Measurements from ENCODE around the gene BGLAP. TPM values are rescaled to one million over a fixed set of nuclear protein-coding genes. Genes with fewer than 3 reads are reported as not detected.

Gene BGLAP
- total RNA-seq, 1 donor from 2014 or later = 1.2 TPM

DNA sequence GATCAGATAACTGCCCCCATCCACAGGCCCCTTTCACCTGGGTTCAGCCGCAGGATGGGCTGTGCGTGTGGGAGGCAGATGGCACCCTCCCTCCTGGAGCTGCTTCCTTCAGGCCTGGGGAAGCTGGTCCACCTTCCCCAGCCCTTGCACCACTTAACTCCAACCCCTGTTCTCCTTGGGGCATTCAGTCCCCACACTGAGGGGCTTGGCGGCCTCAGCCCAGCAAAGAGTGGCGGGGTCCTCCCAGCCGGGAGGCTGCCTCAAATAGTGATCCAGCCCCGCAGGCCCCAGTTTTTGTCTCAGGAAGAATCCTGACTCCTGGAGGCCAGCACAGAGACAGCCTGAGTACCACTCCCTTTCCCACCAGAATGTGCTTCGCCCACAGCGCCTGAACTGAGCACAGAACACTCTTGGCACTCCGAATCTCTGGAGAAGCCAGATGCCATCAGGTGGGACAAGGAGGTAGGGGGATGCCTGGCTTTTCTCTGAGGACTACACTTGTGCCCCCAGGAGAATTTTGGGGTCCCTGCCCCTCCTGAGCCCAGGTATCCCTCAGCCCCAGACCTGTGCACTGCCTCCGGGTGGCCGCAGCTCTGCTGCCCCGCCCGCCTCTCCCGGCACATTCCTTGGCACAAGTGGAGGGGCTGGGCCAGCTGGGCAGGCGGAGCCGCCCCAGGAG, 4.9 kb downstream of the BGLAP start:
- TF ChIP-seq, protein P1, sequence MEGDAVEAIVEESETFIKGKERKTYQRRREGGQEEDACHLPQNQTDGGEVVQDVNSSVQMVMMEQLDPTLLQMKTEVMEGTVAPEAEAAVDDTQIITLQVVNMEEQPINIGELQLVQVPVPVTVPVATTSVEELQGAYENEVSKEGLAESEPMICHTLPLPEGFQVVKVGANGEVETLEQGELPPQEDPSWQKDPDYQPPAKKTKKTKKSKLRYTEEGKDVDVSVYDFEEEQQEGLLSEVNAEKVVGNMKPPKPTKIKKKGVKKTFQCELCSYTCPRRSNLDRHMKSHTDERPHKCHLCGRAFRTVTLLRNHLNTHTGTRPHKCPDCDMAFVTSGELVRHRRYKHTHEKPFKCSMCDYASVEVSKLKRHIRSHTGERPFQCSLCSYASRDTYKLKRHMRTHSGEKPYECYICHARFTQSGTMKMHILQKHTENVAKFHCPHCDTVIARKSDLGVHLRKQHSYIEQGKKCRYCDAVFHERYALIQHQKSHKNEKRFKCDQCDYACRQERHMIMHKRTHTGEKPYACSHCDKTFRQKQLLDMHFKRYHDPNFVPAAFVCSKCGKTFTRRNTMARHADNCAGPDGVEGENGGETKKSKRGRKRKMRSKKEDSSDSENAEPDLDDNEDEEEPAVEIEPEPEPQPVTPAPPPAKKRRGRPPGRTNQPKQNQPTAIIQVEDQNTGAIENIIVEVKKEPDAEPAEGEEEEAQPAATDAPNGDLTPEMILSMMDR (IDR thresholded peaks at IDR 0.05; ENCODE audit: unreplicated experiment) = no peak
- Mint-ChIP-seq H3K4me1 (ENCODE audit: unreplicated experiment) (peaks cover 27% of the 10 kb centered on the region), H3K27me3 (ENCODE audit: unreplicated experiment) (peaks cover 7% of the 10 kb centered on the region), H3K4me3 (ENCODE audit: unreplicated experiment) (no peak overlapping the region), H3K9me3 (ENCODE audit: unreplicated experiment) (no peaks in the 10 kb centered on the region), H3K27ac (ENCODE audit: unreplicated experiment) (no peak overlapping the region), H3K36me3 (ENCODE audit: low read depth, unreplicated experiment) (peaks cover 9% of the 10 kb centered on the region)
- DNase-seq (ENCODE audit: low spot score) = no peak

DNA sequence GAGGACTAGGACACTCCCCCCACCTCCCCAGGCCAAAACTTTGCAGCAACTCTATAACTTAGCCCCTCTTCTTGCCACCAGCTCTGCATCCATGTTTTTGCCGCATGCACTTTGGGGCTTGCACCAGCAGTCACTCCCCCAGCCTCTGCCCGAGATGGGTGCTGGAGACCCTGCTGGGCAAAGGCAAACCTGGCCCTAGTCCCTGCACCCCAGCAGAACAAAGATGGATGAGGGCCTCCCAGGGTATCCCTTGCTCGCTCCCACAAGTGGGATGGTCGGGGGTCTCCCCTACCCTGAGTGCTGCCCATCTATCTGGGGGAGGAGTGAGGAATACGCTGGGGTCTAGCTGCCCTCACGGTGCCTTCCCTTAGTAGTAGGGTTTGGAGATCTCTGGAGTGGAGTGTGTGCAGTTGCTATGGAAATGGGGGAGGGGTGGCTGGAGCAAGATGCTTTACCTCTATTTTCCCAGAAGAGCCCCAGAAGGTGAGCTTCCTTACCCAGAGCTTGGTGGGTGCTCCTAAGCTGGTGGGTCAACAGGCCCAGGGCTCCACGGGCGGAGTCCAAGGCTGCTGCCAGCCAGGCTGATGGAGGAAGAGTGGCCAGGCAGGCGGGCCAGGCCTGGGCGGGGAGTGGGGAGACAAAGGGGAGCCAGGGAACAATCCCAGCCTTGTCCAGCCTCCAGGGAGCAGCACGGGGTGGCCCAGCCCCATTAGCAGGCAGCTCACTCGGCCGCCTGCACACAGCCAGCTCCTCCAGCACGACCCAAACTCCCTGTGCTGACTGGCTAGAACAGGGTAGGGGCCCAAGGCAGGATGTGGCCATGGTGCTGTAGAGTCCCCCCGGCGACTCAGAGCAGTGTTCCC, 5.7 kb downstream of the BGLAP start, which contains the start of gene PAQR6:
TSS of gene PAQR6 (minus strand) at position 597 of the 863 bp plus-strand sequence. CDS start 1,325 bp downstream, outside the sequence.
- peaks cover 34% of the 10 kb centered on the region for H3K4me1 Mint-ChIP-seq (ENCODE audit: unreplicated experiment)
- no peak within 1 kb of the TSS for H3K4me3 Mint-ChIP-seq (ENCODE audit: unreplicated experiment)
- TF ChIP-seq, protein P1 (IDR thresholded peaks at IDR 0.05; ENCODE audit: unreplicated experiment) = no peak
- H3K27me3 Mint-ChIP-seq (ENCODE audit: unreplicated experiment) = peaks cover 7% of the 10 kb centered on the region
- H3K36me3 Mint-ChIP-seq (ENCODE audit: low read depth, unreplicated experiment) = peaks cover 12% of the 10 kb centered on the region
- no peak within 1 kb of the TSS for H3K27ac Mint-ChIP-seq (ENCODE audit: unreplicated experiment)
- no peak for DNase-seq (ENCODE audit: low spot score)
- no peaks in the 10 kb centered on the region for H3K9me3 Mint-ChIP-seq (ENCODE audit: unreplicated experiment)

DNA sequence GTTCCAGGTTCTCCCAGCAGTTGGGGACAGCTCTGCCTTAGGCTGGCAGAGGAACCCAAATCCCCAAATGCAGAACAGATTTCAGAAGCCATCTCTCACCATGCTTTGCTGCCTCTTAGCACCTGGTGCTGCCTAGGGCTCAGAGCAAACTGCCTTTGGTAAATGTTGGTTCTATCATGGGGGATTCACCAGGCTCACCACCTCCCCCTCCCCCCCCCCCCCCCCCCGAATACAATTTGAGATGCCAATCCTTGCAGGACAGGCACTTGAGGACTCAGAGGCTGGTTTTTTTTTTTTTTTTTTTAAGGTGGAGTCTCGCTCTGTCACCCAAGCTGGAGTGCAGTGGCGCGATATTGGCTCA, 6.3 kb downstream of the BGLAP start:
- peaks cover 36% of the 10 kb centered on the region for H3K4me1 Mint-ChIP-seq (ENCODE audit: unreplicated experiment)
- peaks cover 6% of the 10 kb centered on the region for H3K27me3 Mint-ChIP-seq (ENCODE audit: unreplicated experiment)
- H3K9me3 Mint-ChIP-seq (ENCODE audit: unreplicated experiment) = no peaks in the 10 kb centered on the region
- TF ChIP-seq, protein P1 (IDR thresholded peaks at IDR 0.05; ENCODE audit: unreplicated experiment) = no peak
- H3K36me3 Mint-ChIP-seq (ENCODE audit: low read depth, unreplicated experiment) = peaks cover 18% of the 10 kb centered on the region
- DNase-seq (ENCODE audit: low spot score) = no peak
- H3K4me3 Mint-ChIP-seq (ENCODE audit: unreplicated experiment) = no peak overlapping the region
- no peak overlapping the region for H3K27ac Mint-ChIP-seq (ENCODE audit: unreplicated experiment)

DNA sequence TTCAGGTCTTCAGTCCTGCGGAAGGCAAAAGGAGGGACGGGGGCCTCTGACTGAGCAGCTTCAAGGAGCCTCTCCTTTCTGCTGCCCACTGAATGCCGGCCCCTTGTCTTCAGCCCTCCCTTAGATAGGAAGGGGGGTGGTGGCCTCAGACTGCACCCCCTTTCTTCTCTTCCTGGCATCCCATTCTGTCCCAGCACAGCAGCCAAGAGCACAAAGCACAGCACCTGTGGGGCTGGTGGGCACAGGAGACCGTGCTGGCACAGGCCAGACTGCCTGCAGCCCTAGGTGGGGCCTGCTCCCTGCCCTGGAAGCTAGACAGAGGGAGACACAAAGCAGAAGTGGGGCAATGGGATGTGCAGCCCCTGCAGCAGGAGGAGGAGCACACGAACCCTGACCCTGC, 7.6 kb downstream of the BGLAP start:
- DNase-seq (ENCODE audit: low spot score) = no peak
- no peak overlapping the region for H3K4me3 Mint-ChIP-seq (ENCODE audit: unreplicated experiment)
- H3K27me3 Mint-ChIP-seq (ENCODE audit: unreplicated experiment) = peaks cover 7% of the 10 kb centered on the region
- no peaks in the 10 kb centered on the region for H3K9me3 Mint-ChIP-seq (ENCODE audit: unreplicated experiment)
- TF ChIP-seq, protein P1 (IDR thresholded peaks at IDR 0.05; ENCODE audit: unreplicated experiment) = no peak
- no peak overlapping the region for H3K27ac Mint-ChIP-seq (ENCODE audit: unreplicated experiment)
- H3K36me3 Mint-ChIP-seq (ENCODE audit: low read depth, unreplicated experiment) = peaks cover 25% of the 10 kb centered on the region
- H3K4me1 Mint-ChIP-seq (ENCODE audit: unreplicated experiment) = peaks cover 38% of the 10 kb centered on the region

DNA sequence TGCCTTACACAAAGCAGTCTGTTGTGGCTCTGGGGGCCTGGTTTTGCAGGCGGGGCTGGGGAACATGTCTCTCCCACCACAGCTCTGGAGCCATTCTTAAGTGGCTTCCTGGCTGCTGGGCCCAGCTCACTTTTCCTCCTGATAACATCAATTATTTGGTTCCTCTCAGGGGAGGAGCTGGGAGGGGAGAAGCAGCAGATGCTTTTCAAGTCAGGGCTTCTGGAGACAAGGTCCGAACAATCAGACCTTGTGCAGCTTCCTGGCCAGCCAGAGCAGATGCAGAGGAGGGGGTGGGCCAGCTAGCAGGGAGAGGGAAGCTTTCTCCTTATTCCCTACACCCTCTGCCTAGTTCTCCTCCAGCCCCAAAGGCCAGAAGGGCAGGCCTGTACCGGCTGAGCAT, 9.5 kb downstream of the BGLAP start:
- H3K27me3 Mint-ChIP-seq (ENCODE audit: unreplicated experiment) = peaks cover 6% of the 10 kb centered on the region
- DNase-seq (ENCODE audit: low spot score) = no peak
- no peaks in the 10 kb centered on the region for H3K9me3 Mint-ChIP-seq (ENCODE audit: unreplicated experiment)
- H3K4me3 Mint-ChIP-seq (ENCODE audit: unreplicated experiment) = peak overlapping the region; percentile 21
- peaks cover 30% of the 10 kb centered on the region for H3K36me3 Mint-ChIP-seq (ENCODE audit: low read depth, unreplicated experiment)
- H3K4me1 Mint-ChIP-seq (ENCODE audit: unreplicated experiment) = peaks cover 31% of the 10 kb centered on the region
- no peak overlapping the region for H3K27ac Mint-ChIP-seq (ENCODE audit: unreplicated experiment)
- TF ChIP-seq, protein P1 (IDR thresholded peaks at IDR 0.05; ENCODE audit: unreplicated experiment) = no peak
